Measurements from ENCODE around the gene KLK13. TPM values are rescaled to one million over a fixed set of nuclear protein-coding genes. Genes with fewer than 3 reads are reported as not detected.

The KLK13 gene
- total and polyA plus RNA-seq, 5 donors = 0.20 TPM; not detected in 4

GRCh38 chr19:51020988-51021651 lies 43.8 kb downstream of the KLK13 start:
- no peak for DNase-seq
- Histone ChIP-seq H3K9me3 (ENCODE audit: control insufficient read depth, low read length) (no peaks in the 10 kb centered on the region), H3K27ac (ENCODE audit: low read length) (no peak overlapping the region), H3K4me3 (ENCODE audit: low read length) (no peak overlapping the region), H3K27me3 (ENCODE audit: control insufficient read depth, insufficient read depth) (no peaks in the 10 kb centered on the region), H3K4me1 (ENCODE audit: control insufficient read depth, insufficient read depth, low read length) (peaks cover 4% of the 10 kb centered on the region)
- intact Hi-C loops (cut with DNase I) = loop anchor here in 3 of 4 donors (2.0 to 10.0 kb wide), 3 partner anchors 72 to 144 kb away; no protein-coding TSS in a partner anchor
- 35% methylated on average over 7 of the region's 7 CpGs for WGBS
- peak; percentile 21 to 28 for ATAC-seq

GRCh38 chr19:51019544-51019925 lies 45.4 kb downstream of the KLK13 start, which contains the start of gene KLK10:
Gene KLK10 (minus strand): TSS chr19:51019709. CDS start chr19:51019130, 579 bp downstream.
- intact Hi-C loops (cut with DNase I) = loop anchor here in 1 of 4 donors (5.0 kb wide), 1 partner anchor 78 kb away; no protein-coding TSS in a partner anchor
- H3K4me1 ChIP-seq (ENCODE audit: control insufficient read depth, insufficient read depth, low read length) = peaks cover 4% of the 10 kb centered on the region
- no peaks in the 10 kb centered on the region for H3K9me3 ChIP-seq (ENCODE audit: control insufficient read depth, low read length)
- DNase-seq = peak in 1 of 3 donors; percentile 39
- no peak within 1 kb of the TSS for H3K27ac ChIP-seq (ENCODE audit: low read length)
- H3K27me3 ChIP-seq (ENCODE audit: control insufficient read depth, insufficient read depth) = no peaks in the 10 kb centered on the region
- no peak for ATAC-seq
- H3K4me3 ChIP-seq (ENCODE audit: low read length) = peak within 1 kb of the TSS; percentile 29
- 3% methylated on average over 14 of the region's 14 CpGs for WGBS

- peak overlapping the region; percentile 29 for H3K4me3 ChIP-seq (ENCODE audit: low read length)
- DNase-seq (peak; percentile 27 to 78 (median 67)), ATAC-seq (peak; percentile 20 to 44)
- H3K9me3 ChIP-seq (ENCODE audit: control insufficient read depth, low read length) = no peaks in the 10 kb centered on the region
- intact Hi-C loops (cut with DNase I) = loop anchor here in 1 of 4 donors (5.0 kb wide), 1 partner anchor 78 kb away; no protein-coding TSS in a partner anchor
- WGBS = 2% methylated on average over 68 of the region's 68 CpGs
- H3K27me3 ChIP-seq (ENCODE audit: control insufficient read depth, insufficient read depth) = no peaks in the 10 kb centered on the region
- H3K27ac ChIP-seq (ENCODE audit: low read length) = no peak overlapping the region
- peaks cover 4% of the 10 kb centered on the region for H3K4me1 ChIP-seq (ENCODE audit: control insufficient read depth, insufficient read depth, low read length)
Observed at GRCh38 chr19:51018745-51019543, 45.9 kb downstream of the KLK13 start.

- no peaks in the 10 kb centered on the region for H3K9me3 ChIP-seq (ENCODE audit: control insufficient read depth, low read length)
- ATAC-seq = peak; percentile 13 to 46
- WGBS = 1% methylated on average over 68 of the region's 68 CpGs
- no peak overlapping the region for H3K27ac ChIP-seq (ENCODE audit: low read length)
- no peaks in the 10 kb centered on the region for H3K27me3 ChIP-seq (ENCODE audit: control insufficient read depth, insufficient read depth)
- peak; percentile 36 to 84 (median 73) for DNase-seq
- H3K4me3 ChIP-seq (ENCODE audit: low read length) = no peak overlapping the region
- peaks cover 4% of the 10 kb centered on the region for H3K4me1 ChIP-seq (ENCODE audit: control insufficient read depth, insufficient read depth, low read length)
- intact Hi-C loops (cut with DNase I) = loop anchor here in 1 of 4 donors (5.0 kb wide), 1 partner anchor 80 kb away; no protein-coding TSS in a partner anchor
Observed at GRCh38 chr19:51016798-51017683, 47.9 kb downstream of the KLK13 start.

- WGBS = 85% methylated on average over 19 of the region's 19 CpGs
- Histone ChIP-seq H3K9me3 (ENCODE audit: control insufficient read depth, low read length) (no peaks in the 10 kb centered on the region), H3K4me3 (ENCODE audit: low read length) (no peak overlapping the region), H3K4me1 (ENCODE audit: control insufficient read depth, insufficient read depth, low read length) (peaks cover 4% of the 10 kb centered on the region), H3K27ac (ENCODE audit: low read length) (no peak overlapping the region), H3K27me3 (ENCODE audit: control insufficient read depth, insufficient read depth) (no peaks in the 10 kb centered on the region)
- DNase-seq = no peak
- intact Hi-C loops (cut with DNase I) = loop anchor here in 1 of 4 donors (5.0 kb wide), 1 partner anchor 82 kb away; no protein-coding TSS in a partner anchor
- no peak for ATAC-seq
Observed at GRCh38 chr19:51015691-51016267, 49.1 kb downstream of the KLK13 start.

- no peak overlapping the region for H3K4me3 ChIP-seq (ENCODE audit: low read length)
- no peak for ATAC-seq
- WGBS = 83% methylated on average over 6 of the region's 6 CpGs
- H3K4me1 ChIP-seq (ENCODE audit: control insufficient read depth, insufficient read depth, low read length) = peaks cover 2% of the 10 kb centered on the region
- intact Hi-C loops (cut with DNase I) = no loop called here
- no peak for DNase-seq
- H3K27ac ChIP-seq (ENCODE audit: low read length) = no peak overlapping the region
- H3K27me3 ChIP-seq (ENCODE audit: control insufficient read depth, insufficient read depth) = no peaks in the 10 kb centered on the region
- H3K9me3 ChIP-seq (ENCODE audit: control insufficient read depth, low read length) = no peaks in the 10 kb centered on the region
Observed at GRCh38 chr19:51014242-51014641, 50.6 kb downstream of the KLK13 start.

GRCh38 chr19:51012661-51013190 lies 52.2 kb downstream of the KLK13 start:
- no peaks in the 10 kb centered on the region for H3K4me1 ChIP-seq (ENCODE audit: control insufficient read depth, insufficient read depth, low read length)
- H3K9me3 ChIP-seq (ENCODE audit: control insufficient read depth, low read length) = no peaks in the 10 kb centered on the region
- H3K4me3 ChIP-seq (ENCODE audit: low read length) = no peak overlapping the region
- intact Hi-C loops (cut with DNase I) = no loop called here
- no peaks in the 10 kb centered on the region for H3K27me3 ChIP-seq (ENCODE audit: control insufficient read depth, insufficient read depth)
- no peak for ATAC-seq
- no peak overlapping the region for H3K27ac ChIP-seq (ENCODE audit: low read length)
- 55% methylated on average over 12 of the region's 12 CpGs for WGBS
- DNase-seq = no peak

- Histone ChIP-seq H3K27ac (ENCODE audit: low read length) (no peak overlapping the region), H3K9me3 (ENCODE audit: control insufficient read depth, low read length) (no peaks in the 10 kb centered on the region), H3K4me1 (ENCODE audit: control insufficient read depth, insufficient read depth, low read length) (no peaks in the 10 kb centered on the region), H3K27me3 (ENCODE audit: control insufficient read depth, insufficient read depth) (no peaks in the 10 kb centered on the region), H3K4me3 (ENCODE audit: low read length) (no peak overlapping the region)
- no peak for DNase-seq
- WGBS = 65% methylated on average over 4 of the region's 4 CpGs
- no peak for ATAC-seq
- intact Hi-C loops (cut with DNase I) = no loop called here
Observed at GRCh38 chr19:51010066-51010795, 54.7 kb downstream of the KLK13 start.

- 70% methylated on average over 19 of the region's 19 CpGs for WGBS
- no peaks in the 10 kb centered on the region for H3K4me1 ChIP-seq (ENCODE audit: control insufficient read depth, insufficient read depth, low read length)
Observed at GRCh38 chr19:51009061-51009891, 55.6 kb downstream of the KLK13 start.

More at GRCh38 chr19:51009061-51009891, 55.6 kb downstream of the KLK13 start:
- H3K27me3 ChIP-seq (ENCODE audit: control insufficient read depth, insufficient read depth) = no peaks in the 10 kb centered on the region
- no peak overlapping the region for H3K27ac ChIP-seq (ENCODE audit: low read length)
- H3K4me3 ChIP-seq (ENCODE audit: low read length) = no peak overlapping the region
- no peak for ATAC-seq
- H3K9me3 ChIP-seq (ENCODE audit: control insufficient read depth, low read length) = no peaks in the 10 kb centered on the region
- intact Hi-C loops (cut with DNase I) = no loop called here
- no peak for DNase-seq

Data from right cardiac atrium (tissue), 5 donors.